GM23338 (cell line): ENCODE measurements around the gene UBAP1L. TPM values are rescaled to one million over a fixed set of nuclear protein-coding genes. Genes with fewer than 3 reads are reported as not detected.

Experiments
- ATAC-seq: fragments of 200-7000 bp; cut with Tn5 transposase; 3 replicates; pipeline ENCODE4 v1.9.1; 2020
- DNase-seq: peaks from one replicate; pipeline ENCODE4 v3.0.0-alpha.2; 2015; ENCODE audit warnings: low spot score
- H2AFZ ChIP-seq: fragments of 200-600 bp; sonication (generic); 2 replicates; pipeline ENCODE4 v1.8.0; 2016; ENCODE audit warnings: antibody characterized with exemption, mild to moderate bottlenecking, moderate library complexity
- H3F3A ChIP-seq: fragments of 200-600 bp; sonication (generic); replicated peaks from 2 replicates; pipeline ENCODE4 v1.8.0; 2017; ENCODE audit warnings: antibody characterized with exemption, mixed run types, low read depth
- H3K27ac ChIP-seq: fragments of 200-600 bp; sonication (generic); 2 replicates; pipeline ENCODE4 v1.6.1; 2016; ENCODE audit warnings: low read depth
- H3K27me3 ChIP-seq: fragments of 200-600 bp; sonication (generic); 2 replicates; pipeline ENCODE4 v1.8.0; 2016; ENCODE audit warnings: mild to moderate bottlenecking, mixed run types, moderate library complexity; ENCODE audit not compliant: insufficient read depth
- H3K36me3 ChIP-seq: fragments of 200-600 bp; sonication (generic); 2 replicates; pipeline ENCODE4 v1.8.0; 2016; ENCODE audit warnings: mild to moderate bottlenecking; ENCODE audit not compliant: insufficient read depth
- H3K4me1 ChIP-seq: fragments of 200-600 bp; sonication (generic); 2 replicates; pipeline ENCODE4 v1.8.0; 2016; ENCODE audit warnings: mild to moderate bottlenecking, moderate library complexity; ENCODE audit not compliant: insufficient read depth
- H3K4me2 ChIP-seq: fragments of 200-600 bp; sonication (generic); 2 replicates; pipeline ENCODE4 v1.7.1; 2017; ENCODE audit warnings: mixed run types
- H3K4me3 ChIP-seq: fragments of 200-600 bp; sonication (generic); 2 replicates; pipeline ENCODE4 v1.6.1; 2016; ENCODE audit warnings: mixed run types
- H3K79me2 ChIP-seq: fragments of 200-600 bp; sonication (generic); replicated peaks from 2 replicates; pipeline ENCODE4 v1.8.0; 2017; ENCODE audit warnings: mild to moderate bottlenecking; ENCODE audit not compliant: insufficient read depth
- H3K9me2 ChIP-seq: fragments of 200-600 bp; sonication (generic); 2 replicates; pipeline ENCODE4 v1.8.0; 2017; ENCODE audit not compliant: insufficient read depth
- H4K20me1 ChIP-seq: fragments of 200-600 bp; sonication (generic); replicated peaks from 2 replicates; pipeline ENCODE4 v1.8.0; 2017; ENCODE audit warnings: mild to moderate bottlenecking; ENCODE audit not compliant: insufficient read depth
- H3K27ac Mint-ChIP-seq: 2 replicates; pipeline ENCODE4 v1.8.0; 2020; ENCODE audit warnings: inconsistent platforms, mild to moderate bottlenecking, moderate library complexity, mixed read lengths
- H3K27me3 Mint-ChIP-seq: 3 replicates; pipeline ENCODE4 v1.8.0; 2022; ENCODE audit warnings: low read depth, mild to moderate bottlenecking, moderate library complexity, mixed read lengths, inconsistent platforms; ENCODE audit not compliant: insufficient read depth, poor library complexity
- H3K36me3 Mint-ChIP-seq: 3 replicates; pipeline ENCODE4 v1.8.0; 2021; ENCODE audit warnings: low read depth, mild to moderate bottlenecking, inconsistent platforms, moderate library complexity, mixed read lengths
- H3K4me1 Mint-ChIP-seq: 3 replicates; pipeline ENCODE4 v1.8.0; 2020; ENCODE audit warnings: mild to moderate bottlenecking, inconsistent platforms, mixed read lengths
- H3K4me3 Mint-ChIP-seq: 3 replicates; pipeline ENCODE4 v1.8.0; 2021; ENCODE audit warnings: moderate library complexity, mild to moderate bottlenecking, inconsistent platforms, mixed read lengths
- H3K9me3 Mint-ChIP-seq: 3 replicates; pipeline ENCODE4 v1.8.0; 2020; ENCODE audit warnings: moderate library complexity, mild to moderate bottlenecking, inconsistent platforms, mixed read lengths
- EZH2phosphoT487 ChIP-seq: fragments of 200-600 bp; sonication (generic); IDR thresholded peaks from one replicate; pipeline ENCODE4 v1.8.1; 2018; ENCODE audit warnings: antibody characterized with exemption; ENCODE audit not compliant: unreplicated experiment
- JUNB ChIP-seq: IDR thresholded peaks from one replicate; pipeline ENCODE4 v1.6.1; 2016; ENCODE audit warnings: antibody characterized with exemption; ENCODE audit not compliant: unreplicated experiment
- REST ChIP-seq: IDR thresholded peaks from one replicate; pipeline ENCODE4 v1.6.1; 2018; ENCODE audit warnings: antibody characterized with exemption; ENCODE audit not compliant: unreplicated experiment
- STAT1 ChIP-seq: IDR thresholded peaks from one replicate; pipeline ENCODE4 v1.6.1; 2016; ENCODE audit warnings: antibody characterized with exemption; ENCODE audit not compliant: unreplicated experiment
- ZNF462 ChIP-seq: fragments of 250-450 bp; sonication (Bioruptor Pico); IDR thresholded peaks from 2 replicates; pipeline ENCODE4 v1.5.0; 2020; ENCODE audit warnings: mild to moderate bottlenecking, moderate library complexity
- polyA plus RNA-seq: library from polyadenylated mRNA; unstranded; fragments of >200 nt; fragmentation: Nextera tagmentation; extraction: Ambion mirVana; gene quantifications from 2 replicates; pipeline ENCODE4 v1.2.1, GENCODE V29; 2016
- total RNA-seq: library from RNA; depleted of rRNA; stranded (reverse); fragments of >200 nt; shearing (Covaris generic); gene quantifications from 2 replicates; pipeline ENCODE4 v1.2.3, GENCODE V29; 2014

The UBAP1L gene
- total and polyA plus RNA-seq, 2 experiments from 2014 or later: 0.53 to 1.5 TPM

GRCh38 chr15:65156692-65157091 lies 41.7 kb upstream of the UBAP1L start (continued):
- TF ChIP-seq STAT1 (no peak), EZH2phosphoT487 (no peak), REST (no peak), JUNB (no peak)

GRCh38 chr15:65154720-65155119 lies 39.7 kb upstream of the UBAP1L start:
- Histone ChIP-seq H3K79me2 (no peaks in the 10 kb centered on the region), H3F3A (no peaks in the 10 kb centered on the region), H4K20me1 (peaks cover 13% of the 10 kb centered on the region; the same call in 1 of the 2 replicates), H3K4me2 (no peak overlapping the region), H3K9me2 (no peaks in the 10 kb centered on the region), H3K4me3 (no peak overlapping the region), H3K4me1 (no peaks in the 10 kb centered on the region), H3K27ac (no peak overlapping the region), H2AFZ (no peak overlapping the region), H3K27me3 (no peaks in the 10 kb centered on the region), H3K36me3 (peaks cover 36% of the 10 kb centered on the region)
- ATAC-seq: no peak
- no peaks in the 10 kb centered on the region for H3K27me3 Mint-ChIP-seq
- no peaks in the 10 kb centered on the region for H3K9me3 Mint-ChIP-seq
- peaks cover 48% of the 10 kb centered on the region for H3K36me3 Mint-ChIP-seq
- TF ChIP-seq ZNF462 (CRISPR knock-in tag) (no peak), STAT1 (no peak)
- H3K27ac Mint-ChIP-seq: no peak overlapping the region
- H3K4me1 Mint-ChIP-seq: no peaks in the 10 kb centered on the region
- DNase-seq: no peak
- no peak overlapping the region for H3K4me3 Mint-ChIP-seq
